ENCODE measurements around the gene SV2B.
"Not testable (repeated sequence)": the region's sequence is repeated elsewhere in the genome, so short reads cannot be mapped to it uniquely, and the experiment has no call there.

The SV2B gene

DNA sequence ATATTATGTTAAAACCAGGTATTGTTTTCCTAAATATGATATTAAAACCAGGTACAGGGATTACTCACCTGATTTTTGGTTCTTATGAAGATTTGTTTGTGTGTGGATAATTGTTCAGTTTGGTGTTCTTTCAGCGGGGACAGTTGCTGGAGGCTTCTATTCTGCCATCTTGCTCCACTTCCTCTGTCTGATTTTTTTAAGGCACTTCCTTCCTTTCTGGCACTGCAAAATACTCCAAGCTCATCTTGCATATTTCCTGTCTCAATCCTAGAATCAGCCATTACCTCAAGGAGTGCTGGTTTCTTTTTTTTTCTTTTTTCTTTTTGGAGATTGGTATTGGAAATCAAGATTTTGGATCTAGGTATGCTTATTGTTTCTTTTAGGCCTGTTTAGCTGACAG is 229.9 kb downstream of the SV2B start:
- DNase-seq: no peak

GRCh38 chr15:91331581-91331980 is 231.5 kb downstream of the SV2B start:
- no peak for DNase-seq

- DNase-seq: no peak
Observed at GRCh38 chr15:91335702-91336101, 235.6 kb downstream of the SV2B start.

GRCh38 chr15:91336687-91337086 is 236.6 kb downstream of the SV2B start:
- no peak for DNase-seq

DNA sequence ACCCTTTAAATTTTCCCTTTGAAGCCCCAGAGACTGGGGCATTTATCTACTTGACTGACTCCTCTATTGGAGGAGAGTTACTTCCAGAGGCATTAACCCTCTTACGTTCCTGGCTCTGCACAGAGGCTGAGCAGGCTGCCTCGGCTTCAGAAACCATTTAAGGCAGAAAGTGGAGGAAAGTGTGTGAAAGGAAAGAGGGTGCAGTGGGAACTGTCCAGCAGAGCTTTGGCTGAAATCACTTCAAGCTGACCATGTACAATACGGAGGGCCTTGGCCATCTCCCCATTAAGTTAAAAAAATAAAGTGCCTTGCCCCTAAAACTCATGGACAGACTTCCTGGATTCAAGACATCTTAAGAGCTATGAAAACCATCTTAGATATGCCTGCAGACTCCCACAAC is 238.7 kb downstream of the SV2B start:
- no peak for DNase-seq

GRCh38 chr15:91342097-91342496 is 242.0 kb downstream of the SV2B start:
- DNase-seq: no peak

DNA sequence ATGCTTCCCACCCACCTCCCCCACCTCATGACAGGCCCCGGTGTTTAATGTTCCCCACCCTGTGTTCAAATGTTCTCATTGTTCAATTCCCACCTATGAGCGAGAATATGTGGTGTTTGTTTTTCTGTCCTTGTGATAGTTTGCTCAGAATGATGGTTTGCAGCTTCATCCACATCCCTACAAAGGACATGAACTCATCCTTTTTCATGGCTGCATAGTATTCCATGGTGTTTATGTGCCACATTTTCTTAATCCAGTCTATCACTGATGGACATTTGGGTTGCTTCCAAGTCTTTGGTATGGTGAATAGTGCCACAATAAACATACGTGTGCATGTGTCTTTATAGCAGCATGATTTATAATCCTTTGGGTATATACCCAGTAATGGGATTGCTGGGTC is 244.9 kb downstream of the SV2B start:
- DNase-seq: not testable (repeated sequence)

DNA sequence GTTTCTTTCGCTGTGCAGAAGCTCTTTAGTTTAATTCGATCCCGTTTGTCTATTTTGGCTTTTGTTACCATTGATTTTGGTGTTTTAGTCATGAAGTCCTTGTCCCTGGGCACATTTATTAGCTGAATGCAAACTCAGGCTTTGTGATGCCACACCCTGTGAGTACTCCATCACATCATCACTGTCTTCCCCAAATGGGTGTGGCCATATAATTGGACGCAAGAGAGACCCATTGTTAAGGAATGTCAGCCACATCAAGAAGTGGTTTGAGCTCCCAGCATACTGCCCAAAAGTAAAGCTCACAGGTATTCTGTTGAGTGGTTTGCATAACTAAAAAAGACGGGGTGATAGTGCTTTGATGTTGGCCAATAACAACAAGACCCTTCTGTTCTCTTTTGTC is 245.7 kb downstream of the SV2B start:
- DNase-seq: no peak

DNA sequence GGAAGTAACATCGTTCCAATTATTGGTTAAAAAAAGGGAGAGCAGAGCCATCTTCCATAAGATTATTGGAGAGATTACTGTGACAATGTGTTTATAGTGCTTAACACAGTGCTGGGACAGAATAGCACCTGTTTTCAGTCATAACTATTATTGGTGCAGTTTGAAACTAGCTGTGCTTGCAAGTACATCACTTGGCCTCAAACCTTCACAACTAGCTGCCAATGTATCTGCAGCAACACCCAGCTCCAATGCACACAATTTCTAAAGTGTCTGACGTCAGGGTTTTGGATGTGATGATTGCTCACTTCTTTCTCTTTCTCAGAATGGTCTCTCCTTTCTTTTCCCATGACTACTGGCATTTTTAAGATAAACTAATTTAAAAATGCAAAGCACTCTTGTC is 246.2 kb downstream of the SV2B start:
- no peak for DNase-seq

DNA sequence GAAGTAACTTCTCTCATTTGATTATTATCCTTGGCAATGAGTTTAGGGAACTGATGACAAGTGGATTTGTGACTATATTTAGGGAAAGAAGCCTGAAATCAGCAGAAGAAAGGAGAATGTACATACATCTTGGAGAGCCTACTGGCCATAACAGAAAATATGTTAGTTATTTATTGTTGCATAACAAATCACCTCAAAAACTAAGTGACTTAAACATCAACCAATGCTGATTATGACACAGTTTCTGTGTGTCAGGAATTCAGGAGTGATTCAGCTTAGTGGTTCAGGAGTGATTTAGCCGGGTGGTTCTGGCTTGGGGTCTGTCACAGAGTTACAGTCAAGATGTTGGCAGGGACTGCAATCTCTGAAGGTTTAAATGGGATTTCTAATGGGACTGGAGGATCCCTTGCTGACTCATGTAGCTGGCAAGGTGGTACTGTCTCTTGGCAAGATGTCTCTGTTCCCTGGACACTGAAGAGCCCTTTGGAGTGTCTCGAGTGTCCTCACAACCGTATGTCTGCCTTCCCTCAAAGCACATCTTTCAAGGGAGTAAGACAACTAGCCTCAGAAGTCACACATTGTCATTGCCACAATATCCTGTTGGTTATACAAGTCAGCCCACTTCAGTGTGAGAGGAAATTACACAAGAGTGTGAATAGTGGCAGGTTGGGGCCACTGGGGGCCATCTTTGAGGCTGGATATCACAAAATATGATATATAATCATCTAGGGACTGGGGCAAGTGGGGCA is 248.9 kb downstream of the SV2B start:
- DNase-seq: no peak
